Neural progenitor cell (in vitro differentiated cells): ENCODE measurements around the gene BCAN.

Experiments used
- EZH2 ChIP-seq: fragments of 200-600 bp; sonication (generic); IDR thresholded peaks from 2 replicates; pipeline ENCODE4 v1.6.1; 2017; ENCODE audit warnings: antibody characterized with exemption, mild to moderate bottlenecking, moderate library complexity
- EZH2phosphoT487 ChIP-seq: fragments of 200-600 bp; sonication (generic); IDR thresholded peaks from 2 replicates; pipeline ENCODE4 v1.6.1; 2017; ENCODE audit warnings: antibody characterized with exemption
- TF ChIP-seq, protein P1 (sequence below): fragments of 200-600 bp; sonication (generic); IDR thresholded peaks from 2 replicates; pipeline ENCODE4 v1.5.1; 2017; ENCODE audit warnings: antibody characterized with exemption, mild to moderate bottlenecking

DNA sequence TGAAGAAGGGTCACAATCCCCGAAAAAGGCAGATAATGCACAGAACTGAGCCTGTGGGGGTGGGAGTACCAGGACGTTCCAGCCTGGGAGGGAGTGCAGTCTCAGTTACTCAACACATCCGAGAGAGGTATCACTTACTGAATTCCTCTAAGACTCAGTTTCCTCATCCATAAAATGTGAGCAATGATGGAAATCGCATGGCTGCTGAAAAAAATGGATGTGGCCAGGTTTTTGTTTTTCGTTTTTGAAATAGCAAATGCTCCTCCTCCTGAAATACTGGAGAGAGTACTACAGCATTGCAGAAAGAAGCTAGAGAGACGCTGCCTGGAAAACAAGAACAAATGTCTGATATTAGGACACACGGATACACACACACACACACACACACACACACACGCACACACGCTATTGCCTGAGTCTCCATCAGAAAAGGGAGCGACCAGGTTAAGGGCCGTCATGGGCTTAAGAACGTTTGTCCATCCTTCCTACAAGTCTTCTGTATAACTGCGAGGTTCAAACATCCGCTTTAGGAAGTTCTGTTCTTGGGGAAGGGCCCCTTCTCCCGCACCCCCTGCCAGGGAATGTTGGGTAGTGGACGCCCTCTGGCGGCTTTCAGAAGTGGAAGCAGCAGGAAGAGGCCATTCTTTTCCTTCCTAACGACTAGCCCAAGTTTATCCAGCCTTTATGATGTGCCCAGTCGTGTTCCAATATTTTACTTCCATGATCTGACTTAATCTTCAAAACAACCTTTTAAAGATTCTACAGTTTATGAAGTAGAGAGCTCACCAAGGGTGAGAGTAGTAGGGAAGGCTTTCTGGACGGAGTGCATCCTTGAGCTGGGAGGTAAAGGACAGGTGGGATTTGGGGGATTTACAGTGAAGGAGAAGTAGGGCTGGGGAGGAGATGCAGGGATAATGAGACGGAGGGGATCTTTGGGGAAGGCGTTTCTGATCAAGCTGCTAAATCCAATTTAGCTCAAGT lies 36.0 kb downstream of the BCAN start:
- TF ChIP-seq, protein P1, sequence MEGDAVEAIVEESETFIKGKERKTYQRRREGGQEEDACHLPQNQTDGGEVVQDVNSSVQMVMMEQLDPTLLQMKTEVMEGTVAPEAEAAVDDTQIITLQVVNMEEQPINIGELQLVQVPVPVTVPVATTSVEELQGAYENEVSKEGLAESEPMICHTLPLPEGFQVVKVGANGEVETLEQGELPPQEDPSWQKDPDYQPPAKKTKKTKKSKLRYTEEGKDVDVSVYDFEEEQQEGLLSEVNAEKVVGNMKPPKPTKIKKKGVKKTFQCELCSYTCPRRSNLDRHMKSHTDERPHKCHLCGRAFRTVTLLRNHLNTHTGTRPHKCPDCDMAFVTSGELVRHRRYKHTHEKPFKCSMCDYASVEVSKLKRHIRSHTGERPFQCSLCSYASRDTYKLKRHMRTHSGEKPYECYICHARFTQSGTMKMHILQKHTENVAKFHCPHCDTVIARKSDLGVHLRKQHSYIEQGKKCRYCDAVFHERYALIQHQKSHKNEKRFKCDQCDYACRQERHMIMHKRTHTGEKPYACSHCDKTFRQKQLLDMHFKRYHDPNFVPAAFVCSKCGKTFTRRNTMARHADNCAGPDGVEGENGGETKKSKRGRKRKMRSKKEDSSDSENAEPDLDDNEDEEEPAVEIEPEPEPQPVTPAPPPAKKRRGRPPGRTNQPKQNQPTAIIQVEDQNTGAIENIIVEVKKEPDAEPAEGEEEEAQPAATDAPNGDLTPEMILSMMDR: peak; percentile 95
- no peak for TF ChIP-seq EZH2
- no peak for TF ChIP-seq EZH2phosphoT487
